Skeletal muscle satellite cell (primary cell): ENCODE results near the gene RPL34.

Source experiments
- H3K27me3 ChIP-seq: 2 replicates; pipeline ENCODE4 v1.7.0; 2013; ENCODE audit warnings: low read length; ENCODE audit not compliant: control insufficient read depth, insufficient read depth
- H3K36me3 ChIP-seq: 2 replicates; pipeline ENCODE4 v1.7.0; 2013; ENCODE audit warnings: mild to moderate bottlenecking, control low read depth, low read length; ENCODE audit not compliant: insufficient read depth
- H3K4me1 ChIP-seq: 2 replicates; pipeline ENCODE4 v1.7.0; 2013; ENCODE audit warnings: low read length; ENCODE audit not compliant: control insufficient read depth, insufficient read depth
- H3K4me2 ChIP-seq: 2 replicates; pipeline ENCODE4 v1.7.0; 2013; ENCODE audit warnings: mild to moderate bottlenecking, low read length
- H3K4me3 ChIP-seq: 2 replicates; pipeline ENCODE4 v1.7.0; 2013; ENCODE audit warnings: low read length
- H3K9ac ChIP-seq: 2 replicates; pipeline ENCODE4 v1.7.0; 2013; ENCODE audit warnings: mild to moderate bottlenecking, low read depth, low read length, moderate library complexity
- H3K9me3 ChIP-seq: replicated peaks from 2 replicates; pipeline ENCODE4 v1.7.0; 2013; ENCODE audit warnings: mild to moderate bottlenecking, control low read depth, low read length

The RPL34 gene

DNA sequence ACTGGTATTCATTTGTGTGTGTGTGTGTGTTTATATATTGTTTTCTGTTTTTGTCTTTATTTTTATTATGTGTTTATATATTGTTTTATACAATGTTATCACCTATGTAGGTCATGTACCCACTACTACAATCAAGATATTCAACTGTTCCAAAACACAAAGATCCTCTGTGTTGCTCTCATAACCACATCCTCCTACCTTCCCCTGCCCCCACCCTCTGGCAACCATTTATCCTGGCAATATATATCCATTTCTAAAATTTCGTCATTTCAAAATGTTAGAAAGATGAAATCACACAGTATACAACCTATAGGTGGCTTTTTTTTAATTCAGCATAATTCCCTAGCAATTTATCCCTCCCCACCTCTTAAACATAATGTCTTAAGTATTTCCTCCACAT is 18.8 kb upstream of the RPL34 start:
- Histone ChIP-seq H3K4me3 (no peak overlapping the region), H3K9ac (no peak overlapping the region), H3K4me2 (no peak overlapping the region), H3K9me3 (no peaks in the 10 kb centered on the region), H3K4me1 (peaks cover 1% of the 10 kb centered on the region), H3K27me3 (no peaks in the 10 kb centered on the region), H3K36me3 (no peaks in the 10 kb centered on the region)

DNA sequence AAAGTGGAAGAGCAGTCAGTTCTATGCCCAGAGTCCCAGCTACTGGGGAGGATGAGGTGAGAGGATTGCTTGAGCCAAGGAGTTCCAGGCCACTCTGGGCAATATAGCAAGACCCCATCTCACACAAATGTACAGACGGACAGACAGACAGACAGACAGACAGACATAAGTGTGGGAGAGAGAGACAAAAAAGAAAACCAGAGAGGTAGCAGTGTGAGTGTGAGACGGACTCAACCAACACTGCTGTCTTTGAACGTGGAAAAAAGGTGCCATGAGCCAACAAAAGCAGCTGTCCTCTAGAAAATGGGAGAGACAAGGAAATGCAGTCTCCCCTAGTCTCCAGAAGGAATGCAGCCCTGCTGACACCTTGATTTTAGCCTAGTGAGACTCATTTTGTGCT is 18.2 kb upstream of the RPL34 start:
- Histone ChIP-seq H3K4me1 (no peaks in the 10 kb centered on the region), H3K36me3 (no peaks in the 10 kb centered on the region), H3K9ac (no peak overlapping the region), H3K4me3 (no peak overlapping the region), H3K27me3 (no peaks in the 10 kb centered on the region), H3K9me3 (no peaks in the 10 kb centered on the region), H3K4me2 (no peak overlapping the region)

DNA sequence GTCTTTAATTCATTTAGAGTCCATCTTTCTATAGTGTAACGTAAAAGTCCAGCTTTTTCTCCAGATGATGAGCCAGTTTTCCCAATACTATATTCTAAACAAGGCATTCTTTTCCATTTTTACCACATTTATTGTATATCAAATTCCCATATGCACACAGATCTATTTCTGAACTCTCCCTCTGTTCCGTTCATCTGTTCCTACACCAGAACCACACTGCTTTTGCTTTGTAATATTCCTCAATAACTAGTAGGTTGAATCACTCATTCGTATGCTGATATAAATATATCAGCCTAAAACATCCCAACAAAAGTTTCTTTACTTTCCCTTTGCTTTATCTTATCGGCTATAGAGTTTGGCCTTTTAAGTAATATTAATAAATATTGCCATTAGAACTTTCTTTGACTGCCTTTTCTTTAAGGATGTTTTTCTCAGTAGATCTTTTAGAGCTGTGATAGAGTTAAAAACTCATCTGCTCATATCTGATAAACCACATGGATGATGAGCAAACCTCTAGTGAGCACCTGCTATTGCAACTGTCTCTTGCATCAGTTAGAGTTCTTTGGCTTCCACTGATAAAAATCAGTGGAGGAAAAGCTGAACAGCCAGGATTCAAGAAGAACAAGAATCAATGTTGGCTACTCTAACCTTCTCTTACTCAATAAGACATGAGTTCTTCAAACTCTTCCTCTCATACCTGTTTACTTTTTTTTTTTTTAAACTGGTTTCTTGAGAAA is 13.1 kb upstream of the RPL34 start:
- Histone ChIP-seq H3K4me1 (no peaks in the 10 kb centered on the region), H3K4me3 (no peak overlapping the region), H3K9ac (no peak overlapping the region), H3K36me3 (no peaks in the 10 kb centered on the region), H3K9me3 (no peaks in the 10 kb centered on the region), H3K27me3 (no peaks in the 10 kb centered on the region), H3K4me2 (no peak overlapping the region)

DNA sequence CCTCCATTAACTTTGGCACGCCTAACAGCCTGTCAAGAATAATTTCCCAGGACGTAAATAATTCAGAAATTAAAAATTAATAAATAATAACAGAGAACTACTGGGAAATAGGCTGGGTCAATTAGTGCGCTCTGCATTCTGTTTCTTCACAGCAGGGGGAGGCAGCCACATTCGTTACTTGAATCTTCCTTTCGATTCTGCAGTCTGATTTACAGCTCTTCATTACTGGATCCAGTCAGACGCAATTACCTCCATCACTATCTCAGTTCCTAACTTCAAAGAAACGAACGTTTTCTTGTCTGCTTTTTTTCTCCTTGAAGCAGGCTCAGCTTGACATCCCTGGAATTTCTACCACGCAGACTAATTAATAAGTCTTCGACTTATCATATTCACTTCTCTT is 9.0 kb upstream of the RPL34 start:
- no peaks in the 10 kb centered on the region for H3K27me3 ChIP-seq
- H3K4me3 ChIP-seq: no peak overlapping the region
- H3K36me3 ChIP-seq: no peaks in the 10 kb centered on the region

DNA sequence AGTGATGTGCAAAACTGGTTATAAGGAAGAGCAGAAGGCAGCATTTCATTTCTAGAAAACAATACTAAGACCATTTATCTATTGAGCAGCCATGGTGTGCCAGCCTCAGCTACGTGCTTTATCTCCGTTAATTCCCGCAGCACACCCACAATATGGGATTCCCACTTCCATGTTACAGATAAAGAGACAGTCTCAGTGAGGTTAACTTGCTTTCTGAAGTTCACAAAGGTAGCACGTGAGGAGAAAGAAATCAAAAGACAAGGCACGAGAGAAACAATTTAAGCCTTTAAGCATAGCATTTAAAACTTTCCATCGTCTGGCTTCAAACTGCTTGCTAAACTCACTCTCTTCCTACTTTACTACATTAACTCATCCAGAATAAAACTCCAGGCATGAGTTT is 8.0 kb upstream of the RPL34 start:
- Histone ChIP-seq H3K27me3 (no peaks in the 10 kb centered on the region), H3K9ac (no peak overlapping the region), H3K4me2 (no peak overlapping the region), H3K4me3 (no peak overlapping the region), H3K4me1 (no peaks in the 10 kb centered on the region), H3K36me3 (no peaks in the 10 kb centered on the region), H3K9me3 (no peaks in the 10 kb centered on the region)

More for the DNA sequence above, 9.0 kb upstream of the RPL34 start:
- Histone ChIP-seq H3K4me1 (no peaks in the 10 kb centered on the region), H3K9me3 (no peaks in the 10 kb centered on the region), H3K9ac (no peak overlapping the region), H3K4me2 (no peak overlapping the region)

DNA sequence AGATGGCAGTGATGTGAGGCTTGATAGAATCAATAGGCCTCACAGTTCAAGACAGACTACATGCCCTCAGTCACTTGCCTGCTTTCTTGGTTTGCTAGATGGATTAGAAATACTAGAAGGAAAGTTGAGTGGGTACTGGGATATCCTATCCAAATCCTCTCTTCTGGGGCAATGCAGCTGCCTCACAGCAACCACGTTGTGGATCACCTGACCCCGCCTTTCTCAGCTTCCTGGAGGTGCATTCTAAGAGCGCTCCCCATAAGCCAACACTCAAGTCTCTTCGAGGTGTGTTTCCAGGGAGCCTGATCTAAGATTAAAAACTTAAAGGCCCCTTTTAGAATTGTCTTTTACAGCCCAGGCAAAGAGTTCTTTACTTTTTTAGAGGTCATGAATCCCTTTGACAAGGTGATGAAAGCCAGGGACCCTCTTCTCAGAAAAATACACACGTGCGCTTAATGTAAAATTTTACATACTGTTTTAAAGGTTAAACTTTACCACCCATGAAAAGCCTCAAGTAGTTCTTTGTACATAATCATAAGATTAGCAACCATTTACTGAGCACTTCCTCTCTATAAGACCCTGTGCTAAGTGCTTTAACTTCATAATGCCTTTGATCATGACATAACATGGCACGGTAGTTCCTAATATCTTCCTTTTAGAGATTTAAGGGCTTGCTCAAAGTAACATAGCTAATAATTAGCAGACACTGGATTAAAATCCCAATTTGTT is 840 bp upstream of the RPL34 start:
- Histone ChIP-seq H3K9me3 (no peaks in the 10 kb centered on the region), H3K4me3 (peak overlapping the region; percentile 84), H3K36me3 (peaks cover 38% of the 10 kb centered on the region), H3K27me3 (no peaks in the 10 kb centered on the region), H3K9ac (peak overlapping the region; percentile 42), H3K4me2 (peak overlapping the region; percentile 81), H3K4me1 (peaks cover 22% of the 10 kb centered on the region)

DNA sequence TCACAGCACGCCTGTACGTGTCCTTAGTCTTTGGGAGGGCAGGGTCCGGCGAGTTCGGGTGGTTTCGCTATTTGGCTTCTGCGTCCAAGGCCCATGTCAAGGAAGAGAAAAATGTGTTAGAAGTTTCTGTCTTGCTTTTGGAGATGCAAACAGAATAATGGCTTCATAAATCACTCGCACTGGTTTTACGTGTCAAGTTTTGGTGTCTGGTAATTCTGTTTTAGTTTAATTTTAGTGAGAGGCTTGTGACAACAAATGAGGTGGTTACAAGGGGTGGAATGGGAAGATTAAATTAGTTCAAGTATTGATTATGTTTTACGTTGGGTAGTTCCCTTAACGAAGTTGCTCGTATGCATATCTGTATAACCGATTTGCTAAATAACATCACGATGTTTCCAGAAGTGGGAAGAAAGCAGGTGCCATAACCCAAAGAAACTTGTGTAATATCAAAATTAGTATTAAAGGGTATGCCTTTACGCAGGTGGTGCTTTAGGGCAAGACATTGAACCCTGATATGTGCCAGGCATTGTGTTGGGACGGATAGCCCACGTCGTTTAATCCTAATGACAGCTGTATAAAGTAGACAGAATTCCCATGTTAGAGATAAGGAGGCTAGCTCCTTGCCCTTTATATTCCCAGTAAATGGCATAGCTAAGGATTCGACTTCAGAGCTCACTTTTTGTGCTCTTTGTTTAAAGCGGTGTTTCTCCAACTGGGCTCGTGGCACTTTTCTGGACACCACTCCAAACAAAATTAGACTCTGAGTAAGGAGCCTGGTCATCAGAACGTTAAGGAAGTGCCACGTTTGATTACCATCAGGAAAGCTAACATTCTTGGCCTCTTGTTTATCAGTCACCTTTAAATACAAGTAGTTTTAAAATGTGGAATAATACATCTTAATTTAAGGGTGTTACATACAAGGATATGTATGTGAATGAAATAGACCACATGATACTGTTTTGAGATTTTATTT is 843 bp downstream of the RPL34 start:
- peak overlapping the region; percentile 84 for H3K4me3 ChIP-seq
- peaks cover 22% of the 10 kb centered on the region for H3K4me1 ChIP-seq
- H3K9me3 ChIP-seq: no peaks in the 10 kb centered on the region
- peak overlapping the region; percentile 95 for H3K9ac ChIP-seq
- no peaks in the 10 kb centered on the region for H3K27me3 ChIP-seq
- peak overlapping the region; percentile 97 for H3K4me2 ChIP-seq
- H3K36me3 ChIP-seq: peaks cover 55% of the 10 kb centered on the region

DNA sequence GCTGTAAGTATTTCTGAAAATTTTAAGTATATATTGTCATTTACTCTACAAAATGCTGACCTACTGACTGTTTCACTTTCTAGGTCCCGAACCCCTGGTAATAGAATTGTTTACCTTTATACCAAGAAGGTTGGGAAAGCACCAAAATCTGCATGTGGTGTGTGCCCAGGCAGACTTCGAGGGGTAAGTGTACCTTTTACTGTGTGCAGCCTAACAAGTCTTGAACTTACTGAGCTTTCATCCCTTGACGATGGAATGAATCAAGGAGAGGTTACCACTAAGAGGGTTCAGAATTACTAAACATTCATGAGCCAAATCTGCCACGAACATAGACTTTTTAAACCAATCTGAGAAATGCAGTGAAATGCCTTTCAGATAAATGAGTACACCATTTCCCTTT is 1.6 kb downstream of the RPL34 start:
- peak overlapping the region; percentile 95 for H3K9ac ChIP-seq
- H3K27me3 ChIP-seq: no peaks in the 10 kb centered on the region
- peaks cover 63% of the 10 kb centered on the region for H3K36me3 ChIP-seq

DNA sequence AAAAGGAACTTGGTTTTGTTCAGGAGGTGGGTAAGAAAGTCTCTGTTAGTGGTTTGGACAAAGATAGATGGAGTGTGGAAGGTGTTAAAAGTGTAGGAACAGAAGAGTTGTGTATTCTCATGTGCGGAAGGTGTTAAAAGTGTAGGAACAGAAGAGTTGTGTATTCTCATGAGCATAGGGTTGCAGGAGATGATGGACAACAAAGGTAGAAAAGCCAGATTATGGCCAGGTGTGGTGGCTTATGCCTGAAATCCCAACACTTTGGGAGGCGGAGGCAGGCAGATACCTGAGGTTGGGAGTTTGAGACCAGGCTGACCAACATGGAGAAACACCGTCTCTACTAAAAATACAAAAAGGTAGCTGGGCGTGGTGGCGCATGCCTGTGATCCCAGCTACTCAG is 2.5 kb downstream of the RPL34 start:
- Histone ChIP-seq H3K27me3 (no peaks in the 10 kb centered on the region), H3K4me2 (peak overlapping the region; percentile 97), H3K9me3 (no peaks in the 10 kb centered on the region), H3K4me3 (peak overlapping the region; percentile 18), H3K9ac (peak overlapping the region; percentile 13), H3K36me3 (peaks cover 71% of the 10 kb centered on the region), H3K4me1 (peaks cover 22% of the 10 kb centered on the region)

More for the DNA sequence above, 1.6 kb downstream of the RPL34 start:
- Histone ChIP-seq H3K9me3 (no peaks in the 10 kb centered on the region), H3K4me3 (peak overlapping the region; percentile 84), H3K4me2 (peak overlapping the region; percentile 97), H3K4me1 (peaks cover 22% of the 10 kb centered on the region)

DNA sequence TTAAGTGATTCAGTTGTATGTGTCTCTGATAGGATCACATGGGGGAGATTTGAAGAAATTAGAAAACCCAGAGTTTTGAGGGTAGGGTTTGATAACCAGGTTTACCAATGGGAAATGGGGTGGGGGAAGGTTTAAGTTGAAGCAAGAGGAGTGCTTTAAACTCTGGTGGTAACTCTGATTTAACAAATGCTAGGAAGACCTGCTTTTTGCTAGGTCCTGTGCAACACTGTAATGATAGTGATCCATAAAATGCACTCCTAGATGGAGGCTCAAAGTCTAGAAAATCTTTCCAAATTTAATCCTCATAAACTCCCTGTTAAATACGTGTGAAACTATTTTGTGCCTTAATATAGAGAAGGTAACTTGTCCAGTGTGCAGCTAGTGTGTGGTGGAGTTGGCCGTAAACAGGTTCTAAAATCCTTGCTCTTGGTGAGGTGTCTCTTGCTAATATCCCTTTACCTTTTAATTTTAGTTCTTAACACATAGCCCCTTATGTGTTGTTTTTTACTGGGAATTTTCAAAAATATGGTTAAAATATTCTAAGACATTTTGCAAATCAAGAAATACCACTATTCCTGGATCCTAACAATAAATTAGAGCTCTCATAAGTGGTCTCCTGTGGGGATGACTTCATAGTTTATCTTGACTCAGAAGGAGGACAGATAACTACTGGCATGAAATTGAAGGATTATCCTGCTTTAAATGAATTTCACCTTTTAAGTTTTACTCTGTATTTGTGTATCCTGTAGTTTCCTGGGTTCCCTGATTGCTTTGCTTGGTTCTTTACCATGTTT is 4.1 kb downstream of the RPL34 start:
- peak overlapping the region; percentile 97 for H3K4me2 ChIP-seq
- peaks cover 86% of the 10 kb centered on the region for H3K36me3 ChIP-seq
- H3K4me1 ChIP-seq: peaks cover 22% of the 10 kb centered on the region
- no peak overlapping the region for H3K4me3 ChIP-seq
- no peaks in the 10 kb centered on the region for H3K27me3 ChIP-seq
- H3K9me3 ChIP-seq: no peaks in the 10 kb centered on the region
- H3K9ac ChIP-seq: no peak overlapping the region
